Peyer's patch (tissue), 4 donors: ENCODE measurements around the gene ARHGEF19. TPM values are rescaled to one million over a fixed set of nuclear protein-coding genes. Genes with fewer than 3 reads are reported as not detected.
"Not testable (repeated sequence)": the region's sequence is repeated elsewhere in the genome, so short reads cannot be mapped to it uniquely, and the experiment has no call there.

ENCODE experiments used
- DNase-seq, 3 donors: peaks; one replicate each; pipeline ENCODE4 v3.0.0-alpha.2; 2017 to 2019
- H3K27ac ChIP-seq, 4 donors: fragments of 200-600 bp; sonication (generic); one replicate each; pipeline ENCODE4 v1.5.1; 2016 to 2019
- H3K27me3 ChIP-seq, 2 donors: fragments of 200-600 bp; sonication (generic); one replicate each; pipeline ENCODE4 v1.5.1; 2019
- H3K36me3 ChIP-seq, 3 donors: fragments of 200-600 bp; sonication (generic); one replicate each; pipeline ENCODE4 v1.5.1; 2016 to 2019
- H3K4me1 ChIP-seq, 4 donors: fragments of 200-600 bp; sonication (generic); one replicate each; pipeline ENCODE4 v1.5.1; 2016 to 2019
- H3K4me3 ChIP-seq, 4 donors: fragments of 200-600 bp; sonication (generic); 1 replicate in 3 of 4; 2 replicates in 1 of 4; pipeline ENCODE4 v1.5.1; 2016 to 2019; ENCODE audit warnings: mild to moderate bottlenecking in 1 of 4
- H3K9me3 ChIP-seq, 4 donors: fragments of 200-600 bp; sonication (generic); one replicate each; pipeline ENCODE4 v1.5.1; 2016 to 2019; ENCODE audit warnings: mild to moderate bottlenecking in 1 of 4
- POLR2A ChIP-seq, 2 donors: fragments of 450-650 bp; IDR thresholded peaks; one replicate each; pipeline ENCODE4 v1.5.1; 2017; ENCODE audit warnings: antibody characterized with exemption in 2 of 2, mild to moderate bottlenecking in 2 of 2, moderate library complexity in 2 of 2
- total RNA-seq, 4 donors: library from RNA; depleted of rRNA; stranded (reverse); fragments of >200 nt; gene quantifications; one replicate each; pipeline ENCODE4 v1.1.0, GENCODE V29; 2016
- TF ChIP-seq, protein P1 (sequence below), 6 experiments: fragments of 450-650 bp in 4 of 6; fragments of 200-600 bp in 2 of 6; sonication (generic) in 1 of 6; IDR thresholded peaks; one replicate each; pipeline ENCODE4 v1.5.1; 2017 to 2019; ENCODE audit warnings: antibody characterized with exemption in 6 of 6, mild to moderate bottlenecking in 3 of 6, moderate library complexity in 1 of 6

ARHGEF19 gene
- total RNA-seq = 10 to 100 TPM in 1 of 4 donors, 1 to 10 TPM in 3; 6.0 to 16.5 (median 7.3) TPM

DNA sequence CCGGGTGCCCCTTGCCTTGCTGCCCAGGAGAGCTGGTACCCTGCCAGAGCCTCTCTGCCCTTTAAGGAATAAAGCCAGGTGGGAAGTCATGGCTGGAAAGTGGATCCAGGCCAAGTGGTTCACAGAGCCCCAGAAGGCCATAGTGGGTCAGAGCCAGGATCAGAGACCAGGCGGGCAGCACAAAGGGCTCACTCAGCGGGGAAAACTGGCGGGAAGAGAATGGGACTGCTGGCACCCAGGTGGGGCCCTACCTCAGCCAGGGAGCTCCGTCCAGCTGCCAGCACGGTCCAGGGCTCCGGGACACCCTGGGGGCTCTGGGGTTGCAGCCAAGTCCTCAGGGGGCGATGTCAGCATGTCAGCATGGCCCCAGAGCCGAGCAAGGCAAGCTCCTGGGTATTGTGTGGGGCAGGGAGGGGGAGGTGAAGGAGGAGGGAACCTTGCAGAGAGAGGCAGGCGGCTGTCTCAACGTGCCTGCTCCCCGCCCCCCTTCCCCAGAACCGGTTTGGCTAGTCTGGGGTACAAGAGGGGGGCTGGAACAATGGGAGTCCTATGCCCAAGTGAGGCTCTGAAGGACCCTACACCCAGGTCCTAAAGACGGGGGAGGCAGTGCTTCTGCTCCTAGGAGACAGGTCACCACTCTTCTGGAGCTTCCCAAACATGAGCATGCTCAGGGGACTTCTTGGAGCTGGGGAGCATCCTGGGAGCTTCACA, at the start of gene ARHGEF19:
Gene ARHGEF19, minus strand, starts transcription at position 402 of the 711 bp plus-strand sequence. CDS start 3,598 bp downstream, outside the sequence.
- no peaks in the 10 kb centered on the region for H3K36me3 ChIP-seq
- no peak within 1 kb of the TSS for H3K27ac ChIP-seq
- H3K27me3 ChIP-seq = no peaks in the 10 kb centered on the region
- no peaks in the 10 kb centered on the region for H3K9me3 ChIP-seq
- DNase-seq = no peak
- H3K4me3 ChIP-seq = no peak within 1 kb of the TSS
- H3K4me1 ChIP-seq = peaks cover 0 to 12% (median 9%) of the 10 kb centered on the region in 4 donors
- no peak for TF ChIP-seq POLR2A (IDR thresholded peaks at IDR 0.05)
- TF ChIP-seq, protein P1, sequence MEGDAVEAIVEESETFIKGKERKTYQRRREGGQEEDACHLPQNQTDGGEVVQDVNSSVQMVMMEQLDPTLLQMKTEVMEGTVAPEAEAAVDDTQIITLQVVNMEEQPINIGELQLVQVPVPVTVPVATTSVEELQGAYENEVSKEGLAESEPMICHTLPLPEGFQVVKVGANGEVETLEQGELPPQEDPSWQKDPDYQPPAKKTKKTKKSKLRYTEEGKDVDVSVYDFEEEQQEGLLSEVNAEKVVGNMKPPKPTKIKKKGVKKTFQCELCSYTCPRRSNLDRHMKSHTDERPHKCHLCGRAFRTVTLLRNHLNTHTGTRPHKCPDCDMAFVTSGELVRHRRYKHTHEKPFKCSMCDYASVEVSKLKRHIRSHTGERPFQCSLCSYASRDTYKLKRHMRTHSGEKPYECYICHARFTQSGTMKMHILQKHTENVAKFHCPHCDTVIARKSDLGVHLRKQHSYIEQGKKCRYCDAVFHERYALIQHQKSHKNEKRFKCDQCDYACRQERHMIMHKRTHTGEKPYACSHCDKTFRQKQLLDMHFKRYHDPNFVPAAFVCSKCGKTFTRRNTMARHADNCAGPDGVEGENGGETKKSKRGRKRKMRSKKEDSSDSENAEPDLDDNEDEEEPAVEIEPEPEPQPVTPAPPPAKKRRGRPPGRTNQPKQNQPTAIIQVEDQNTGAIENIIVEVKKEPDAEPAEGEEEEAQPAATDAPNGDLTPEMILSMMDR (IDR thresholded peaks at IDR 0.05) = no peak

DNA sequence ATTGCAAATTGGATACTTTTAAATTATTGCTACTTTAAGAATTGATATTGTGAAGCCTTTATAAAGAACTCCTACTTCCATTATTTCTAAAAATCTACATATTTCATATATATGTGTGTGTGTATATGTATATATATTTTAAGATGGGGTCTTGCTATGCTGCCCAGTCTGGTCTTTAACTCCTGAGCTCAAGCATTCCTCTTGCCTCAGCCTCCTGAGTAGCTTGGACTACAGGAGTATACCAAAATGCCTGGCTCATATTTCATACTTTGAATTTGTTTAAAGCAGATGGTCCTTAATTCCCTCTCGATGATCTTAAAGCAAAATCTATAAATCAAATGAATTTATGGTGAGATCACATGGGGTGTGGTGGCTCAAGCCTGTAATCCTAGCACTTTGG, 49.6 kb upstream of the ARHGEF19 start:
- Histone ChIP-seq H3K27me3 (no peaks in the 10 kb centered on the region), H3K9me3 (no peaks in the 10 kb centered on the region), H3K27ac (no peak overlapping the region), H3K36me3 (no peaks in the 10 kb centered on the region), H3K4me1 (no peaks in the 10 kb centered on the region), H3K4me3 (no peak overlapping the region)
- TF ChIP-seq POLR2A (IDR thresholded peaks at IDR 0.05) = no peak
- TF ChIP-seq, protein P1 (IDR thresholded peaks at IDR 0.05) = no peak
- DNase-seq = no peak

DNA sequence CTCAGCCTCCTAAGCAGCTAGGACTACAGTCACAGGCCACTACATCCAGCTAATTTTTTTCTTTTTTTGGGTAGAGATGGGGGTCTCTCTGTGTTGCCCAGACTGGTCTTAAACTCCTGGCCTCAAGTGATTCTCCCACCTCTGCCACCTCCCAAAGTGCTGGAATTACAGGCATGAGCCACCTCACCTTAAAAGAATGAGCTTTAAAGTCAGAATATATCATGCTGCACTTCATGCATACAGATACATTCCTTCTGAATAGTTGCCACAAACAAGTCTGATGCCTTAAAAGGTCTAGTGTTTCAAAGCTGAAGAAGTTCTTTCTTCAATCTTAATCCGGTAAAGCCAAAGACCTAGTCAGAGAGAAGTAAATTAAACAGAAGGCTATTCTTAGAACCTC, 48.4 kb upstream of the ARHGEF19 start:
- TF ChIP-seq POLR2A (IDR thresholded peaks at IDR 0.05) = no peak
- TF ChIP-seq, protein P1 (IDR thresholded peaks at IDR 0.05) = no peak

DNA sequence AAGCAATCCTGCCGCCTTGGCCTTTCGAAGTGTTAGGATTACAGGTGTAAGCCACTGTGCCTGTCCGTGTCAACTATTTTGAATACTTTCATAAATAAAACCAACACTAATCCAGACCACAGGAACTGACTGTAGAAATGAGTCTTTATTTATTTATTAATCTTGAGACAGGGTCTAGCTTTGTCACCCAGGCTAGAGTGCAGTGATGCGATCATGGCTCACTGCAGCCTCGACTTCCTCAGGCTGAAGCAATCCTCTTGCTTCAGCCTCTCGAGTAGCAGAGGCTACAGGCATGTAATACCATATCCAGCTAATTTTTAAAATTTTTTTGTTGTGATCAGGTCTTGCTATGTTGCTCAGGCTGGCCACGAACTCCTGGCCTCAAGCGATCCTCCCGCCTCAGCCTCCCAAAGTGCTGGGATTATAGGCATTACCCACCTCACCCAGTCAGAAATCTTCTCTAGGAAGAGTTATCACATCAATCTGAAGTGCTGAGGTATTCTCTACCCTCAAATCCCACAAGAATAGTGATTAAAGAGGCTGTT, 46.2 kb upstream of the ARHGEF19 start:
- H3K4me3 ChIP-seq = no peak overlapping the region
- DNase-seq = no peak
- H3K27ac ChIP-seq = no peak overlapping the region
- no peaks in the 10 kb centered on the region for H3K9me3 ChIP-seq
- no peaks in the 10 kb centered on the region for H3K4me1 ChIP-seq
- no peaks in the 10 kb centered on the region for H3K27me3 ChIP-seq
- peaks cover 0 to 29% (median 0%) of the 10 kb centered on the region in 3 donors for H3K36me3 ChIP-seq
- TF ChIP-seq, protein P1 (IDR thresholded peaks at IDR 0.05) = no peak
- TF ChIP-seq POLR2A (IDR thresholded peaks at IDR 0.05) = no peak

More for the DNA sequence above, 48.4 kb upstream of the ARHGEF19 start:
- Histone ChIP-seq H3K4me3 (no peak overlapping the region), H3K9me3 (no peaks in the 10 kb centered on the region), H3K36me3 (peaks cover 0 to 9% (median 0%) of the 10 kb centered on the region in 3 donors), H3K4me1 (no peaks in the 10 kb centered on the region), H3K27ac (no peak overlapping the region), H3K27me3 (no peaks in the 10 kb centered on the region)
- no peak for DNase-seq

DNA sequence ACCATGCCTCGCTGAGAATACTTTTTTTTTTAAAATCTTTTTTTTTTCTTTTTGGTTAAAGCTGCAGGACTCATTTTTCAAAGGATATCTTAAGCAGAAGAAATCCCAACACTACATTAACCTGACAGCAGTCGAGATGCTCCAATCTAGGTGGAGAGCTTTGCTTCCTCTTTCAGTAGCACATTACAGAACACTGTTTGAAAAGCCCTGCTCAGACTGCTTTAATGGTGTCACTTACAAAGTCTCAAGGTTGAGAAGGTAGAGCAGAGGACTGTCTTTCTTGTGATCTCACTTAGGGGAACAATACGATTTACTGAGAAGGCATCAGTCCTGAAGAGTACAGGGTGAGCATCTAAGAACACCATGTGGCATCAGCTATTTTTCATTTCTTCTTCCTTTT, 45.5 kb upstream of the ARHGEF19 start:
- no peaks in the 10 kb centered on the region for H3K4me1 ChIP-seq
- TF ChIP-seq POLR2A (IDR thresholded peaks at IDR 0.05) = no peak
- TF ChIP-seq, protein P1 (IDR thresholded peaks at IDR 0.05) = no peak
- H3K9me3 ChIP-seq = no peaks in the 10 kb centered on the region
- no peak overlapping the region for H3K4me3 ChIP-seq
- no peaks in the 10 kb centered on the region for H3K27me3 ChIP-seq
- peaks cover 0 to 36% (median 0%) of the 10 kb centered on the region in 3 donors for H3K36me3 ChIP-seq
- no peak overlapping the region for H3K27ac ChIP-seq
- no peak for DNase-seq

DNA sequence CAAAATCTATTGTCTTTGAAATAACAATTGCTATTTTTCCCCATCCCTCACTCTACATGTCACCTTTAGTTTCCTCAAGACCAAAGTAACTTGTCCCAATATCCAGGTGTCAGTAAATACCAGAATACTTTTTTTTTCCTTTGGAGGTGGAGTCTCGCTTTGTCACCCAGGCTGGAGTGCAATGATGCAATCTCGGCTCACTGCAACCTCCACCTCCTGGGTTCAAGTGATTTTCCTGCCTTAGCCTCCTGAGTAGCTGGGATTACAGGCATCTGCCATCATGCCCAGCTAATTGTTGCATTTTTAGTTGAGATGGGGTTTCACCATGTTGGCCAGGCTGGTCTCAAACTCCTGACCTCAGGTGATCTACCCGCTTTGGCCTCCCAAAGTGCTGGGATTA, 45.1 kb upstream of the ARHGEF19 start:
- DNase-seq, H3K4me3 ChIP-seq, H3K4me1 ChIP-seq, H3K27me3 ChIP-seq, H3K27ac ChIP-seq, H3K9me3 ChIP-seq: not testable (repeated sequence)
- H3K36me3 ChIP-seq = peaks cover 0 to 40% (median 0%) of the 10 kb centered on the region in 3 donors
